ENCODE results near the gene ECI2. TPM values are rescaled to one million over a fixed set of nuclear protein-coding genes. Genes with fewer than 3 reads are reported as not detected.

ECI2 gene, protein sequence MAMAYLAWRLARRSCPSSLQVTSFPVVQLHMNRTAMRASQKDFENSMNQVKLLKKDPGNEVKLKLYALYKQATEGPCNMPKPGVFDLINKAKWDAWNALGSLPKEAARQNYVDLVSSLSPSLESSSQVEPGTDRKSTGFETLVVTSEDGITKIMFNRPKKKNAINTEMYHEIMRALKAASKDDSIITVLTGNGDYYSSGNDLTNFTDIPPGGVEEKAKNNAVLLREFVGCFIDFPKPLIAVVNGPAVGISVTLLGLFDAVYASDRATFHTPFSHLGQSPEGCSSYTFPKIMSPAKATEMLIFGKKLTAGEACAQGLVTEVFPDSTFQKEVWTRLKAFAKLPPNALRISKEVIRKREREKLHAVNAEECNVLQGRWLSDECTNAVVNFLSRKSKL
- 55.0 and 80.1 TPM in 2 replicates for total RNA-seq

GRCh38 chr6:4134841-4135664 is at the start of gene ECI2:
Gene ECI2, minus strand, starts transcription at chr6:4135575. Its CDS starts 15 bp downstream, at chr6:4135560.

DNA sequence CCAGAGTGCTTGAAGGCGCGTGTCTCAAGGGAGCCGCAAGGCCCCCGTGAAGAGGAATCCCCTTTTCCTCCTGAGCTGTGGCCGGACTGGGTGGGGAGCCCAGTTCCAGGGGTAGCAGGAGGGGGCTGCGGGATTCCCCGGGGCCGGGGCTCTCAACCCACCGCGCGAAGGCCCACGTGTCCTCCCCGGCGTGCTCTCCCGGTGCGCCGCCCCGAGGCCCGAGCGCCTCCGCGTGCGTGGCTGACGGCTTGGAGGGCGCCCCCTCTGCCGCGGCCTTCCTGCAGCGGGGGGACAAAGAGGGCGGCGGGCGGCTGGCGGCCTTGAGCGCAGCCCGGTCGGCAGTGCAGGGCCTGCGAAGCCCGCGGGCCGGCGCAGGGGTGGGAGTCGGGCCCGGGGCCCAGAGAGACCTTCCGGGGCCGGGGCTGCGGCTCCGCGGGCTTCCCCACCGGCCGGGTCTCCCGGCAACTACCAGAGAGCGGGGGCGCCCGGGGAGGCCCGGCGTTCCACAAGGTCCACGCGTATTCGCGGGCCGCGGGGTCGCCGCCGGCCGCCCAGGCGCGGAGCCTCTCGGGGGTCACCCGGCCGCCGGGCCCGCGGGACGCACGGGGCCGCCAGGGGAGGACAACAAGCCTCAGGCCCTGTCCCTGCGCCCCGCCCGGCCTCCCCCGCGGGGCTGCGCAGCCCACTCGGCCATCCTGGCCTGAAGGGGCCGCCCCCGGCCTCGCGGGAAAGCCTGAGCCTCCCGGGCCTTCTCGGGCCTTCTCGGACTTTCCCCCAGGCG is 56.5 kb downstream of the ECI2 start, which contains the start of gene FAM217A:
FAM217A (minus strand) TSS at position 447 of the 781 bp plus-strand sequence. CDS start 1,723 bp downstream, outside the sequence.

Other genes with a start within 250 kb of the ECI2 start
- not detected in 2 replicates for gene FAM217A, start 56.4 kb downstream of the ECI2 start, total RNA-seq

Data from bladder microvascular endothelial cell (primary cell).